ACHN (cell line): Measurements from ENCODE around the gene AFAP1.

ENCODE experiments used
- DNase-seq: peaks from one replicate; pipeline ENCODE4 v3.0.0-alpha.2; 2015
- in situ Hi-C: cut with HindIII; loops from 2 replicates; pipeline ENCODE4 v1.10.0; 2017; ENCODE audit warnings: low sequenced_read_pairs, low pct_ligation_motif_present, low pct_unique_long_range_greater_than_20kb

AFAP1 gene

GRCh38 chr4:7737268-7737645, 202.4 kb downstream of the AFAP1 start:
- in situ Hi-C loops = no loop called here
- DNase-seq = no peak

GRCh38 chr4:7736436-7737267, 203.0 kb downstream of the AFAP1 start:
- DNase-seq = peak; percentile 76
- in situ Hi-C loops = no loop called here

- DNase-seq = no peak
- in situ Hi-C loops = no loop called here
Observed at GRCh38 chr4:7735961-7736360, 203.7 kb downstream of the AFAP1 start.

GRCh38 chr4:7735395-7735794, 204.3 kb downstream of the AFAP1 start:
- no peak for DNase-seq
- in situ Hi-C loops = no loop called here

- in situ Hi-C loops = no loop called here
Observed at GRCh38 chr4:7734651-7735260, 204.9 kb downstream of the AFAP1 start.

DNA sequence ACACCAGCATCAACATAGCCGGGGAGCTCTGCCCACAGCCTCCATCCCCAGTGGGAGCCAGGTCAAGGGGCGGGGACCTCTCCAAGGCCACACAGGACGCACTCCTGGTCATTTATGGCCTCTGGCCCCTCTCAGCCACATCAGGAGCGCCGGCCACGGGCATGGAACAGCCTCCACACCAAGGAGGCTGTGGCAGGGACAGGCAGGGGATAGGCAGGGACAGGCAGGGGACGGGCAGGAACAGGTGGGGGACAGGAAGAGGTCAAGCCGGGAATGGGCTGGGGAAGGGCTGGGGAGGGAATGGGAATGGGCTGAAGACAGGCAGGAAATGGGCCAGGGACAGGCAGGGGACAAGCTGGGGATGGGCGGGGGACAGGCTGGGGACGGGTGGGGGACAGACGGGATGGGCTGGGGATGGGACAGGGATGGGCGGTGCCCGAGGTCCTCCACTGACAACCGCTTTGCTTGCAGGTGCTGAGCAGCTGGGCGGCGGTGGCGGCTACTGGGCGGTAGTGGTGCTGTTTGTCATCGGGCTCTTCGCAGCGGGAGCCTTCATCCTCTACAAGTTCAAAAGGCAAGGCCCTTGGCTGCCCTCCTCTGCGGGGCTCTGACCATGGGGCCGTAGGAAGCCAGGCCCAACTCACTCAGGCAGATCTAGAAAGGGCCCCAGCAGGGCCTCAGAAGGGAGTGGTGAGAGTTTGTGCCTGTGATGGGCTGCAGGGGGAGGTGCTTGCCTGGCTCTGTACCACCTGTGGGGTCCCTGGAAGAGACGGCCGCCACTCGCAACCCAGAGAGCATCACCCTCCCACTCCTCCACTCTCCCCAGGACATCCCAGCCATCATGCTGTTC, 205.6 kb downstream of the AFAP1 start:
- in situ Hi-C loops = no loop called here
- no peak for DNase-seq

More at GRCh38 chr4:7734651-7735260, 204.9 kb downstream of the AFAP1 start:
- no peak for DNase-seq

GRCh38 chr4:7733201-7733600, 206.5 kb downstream of the AFAP1 start:
- DNase-seq = no peak
- in situ Hi-C loops = no loop called here

GRCh38 chr4:7732263-7732662, 207.4 kb downstream of the AFAP1 start:
- in situ Hi-C loops = no loop called here
- DNase-seq = no peak

DNA sequence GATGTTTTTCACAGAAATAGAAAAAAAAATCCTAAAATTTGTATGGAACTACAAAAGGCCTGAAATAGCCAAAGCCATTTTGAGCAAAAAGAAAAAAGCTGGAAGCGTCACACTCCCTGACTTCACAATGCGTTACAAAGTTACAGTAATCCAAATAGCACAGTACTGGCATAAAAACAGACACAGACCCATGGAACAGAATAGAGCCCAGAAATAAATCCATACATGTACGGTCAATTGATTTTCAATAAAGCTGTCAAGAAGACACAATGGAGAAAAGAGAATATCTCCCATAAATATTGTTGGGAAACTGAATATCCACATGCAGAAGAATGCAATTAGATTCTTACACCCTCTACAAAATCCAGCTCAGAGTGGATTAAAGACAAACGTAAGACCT, 208.2 kb downstream of the AFAP1 start:
- no peak for DNase-seq
- in situ Hi-C loops = no loop called here

GRCh38 chr4:7727749-7728148, 211.9 kb downstream of the AFAP1 start:
- no peak for DNase-seq

GRCh38 chr4:7726665-7727413, 212.8 kb downstream of the AFAP1 start:
- DNase-seq = no peak
- in situ Hi-C loops = no loop called here

More at GRCh38 chr4:7727749-7728148, 211.9 kb downstream of the AFAP1 start:
- in situ Hi-C loops = no loop called here

DNA sequence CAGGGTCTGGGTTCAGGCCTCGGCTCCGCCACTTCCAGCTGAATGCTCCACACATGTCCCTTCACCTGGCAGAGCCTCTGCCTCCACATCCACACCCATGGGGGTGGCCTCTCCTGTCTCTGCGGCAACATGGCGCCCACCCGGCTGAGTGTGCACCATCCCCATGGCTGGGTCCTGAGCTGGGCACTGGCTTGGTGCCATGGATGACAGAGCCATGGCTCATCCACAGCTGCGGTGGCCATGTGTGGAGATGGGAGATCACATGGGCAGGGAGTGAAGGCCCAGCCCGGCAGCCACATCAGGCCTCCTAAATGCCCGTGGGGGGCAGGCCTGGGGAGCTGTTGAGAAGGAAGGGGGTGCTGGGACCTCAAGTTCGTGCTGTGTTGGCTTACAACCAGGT, 213.7 kb downstream of the AFAP1 start:
- DNase-seq = peak; percentile 27
- in situ Hi-C loops = no loop called here

GRCh38 chr4:7723625-7724024, 216.0 kb downstream of the AFAP1 start:
- no peak for DNase-seq
- in situ Hi-C loops = no loop called here

- in situ Hi-C loops = no loop called here
- DNase-seq = no peak
Observed at GRCh38 chr4:7722766-7723387, 216.8 kb downstream of the AFAP1 start.

- in situ Hi-C loops = no loop called here
- DNase-seq = peak; percentile 2
Observed at GRCh38 chr4:7721984-7722551, 217.6 kb downstream of the AFAP1 start.

DNA sequence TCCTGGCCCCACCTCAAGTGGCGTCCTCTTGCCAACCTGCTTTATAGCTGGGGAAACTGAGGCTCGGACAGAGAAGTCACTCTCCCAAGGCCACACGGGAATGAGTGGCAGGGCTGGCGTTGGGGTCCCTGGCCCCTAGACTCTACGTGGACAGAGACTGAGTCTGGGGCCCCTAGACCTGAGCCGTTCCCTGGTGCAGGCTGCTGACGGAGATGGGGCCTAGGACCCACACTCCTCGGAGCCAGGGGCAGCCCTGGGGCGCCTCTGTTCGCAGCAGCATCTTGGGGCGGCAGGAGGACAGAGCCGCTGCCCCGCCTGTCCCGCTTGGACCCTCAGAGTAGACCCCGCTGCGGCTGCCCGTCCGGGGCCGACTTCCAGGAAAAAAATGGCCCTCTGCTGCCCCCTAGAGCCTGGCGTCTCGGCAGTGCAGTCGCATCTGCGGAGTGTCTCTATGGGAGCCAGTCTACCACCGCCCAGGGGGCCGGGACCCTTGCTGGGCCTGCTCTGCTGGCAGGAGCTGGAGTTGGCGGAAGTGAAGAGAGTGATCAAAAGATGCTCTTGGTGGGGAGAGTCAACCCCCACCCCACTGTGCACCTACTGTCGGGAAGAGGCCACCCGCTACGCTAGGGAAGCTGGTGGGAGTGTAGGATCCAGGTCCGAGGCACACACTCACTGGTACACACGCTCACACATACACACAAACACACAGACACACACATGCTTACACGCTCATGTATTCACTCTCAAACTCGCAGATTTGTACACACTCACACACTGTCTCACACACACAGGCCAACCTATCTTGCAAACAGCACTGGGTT, 220.1 kb downstream of the AFAP1 start:
- in situ Hi-C loops = no loop called here
- peak; percentile 28 for DNase-seq

GRCh38 chr4:7717946-7718490, 221.6 kb downstream of the AFAP1 start:
- in situ Hi-C loops = no loop called here
- DNase-seq = no peak
